LoVo (cell line): Measurements from ENCODE around the gene NKAIN4.

Experiments
- DNase-seq: peaks from one replicate; pipeline ENCODE4 v3.0.0-alpha.2; 2016; ENCODE audit warnings: low spot score

NKAIN4 gene

DNA sequence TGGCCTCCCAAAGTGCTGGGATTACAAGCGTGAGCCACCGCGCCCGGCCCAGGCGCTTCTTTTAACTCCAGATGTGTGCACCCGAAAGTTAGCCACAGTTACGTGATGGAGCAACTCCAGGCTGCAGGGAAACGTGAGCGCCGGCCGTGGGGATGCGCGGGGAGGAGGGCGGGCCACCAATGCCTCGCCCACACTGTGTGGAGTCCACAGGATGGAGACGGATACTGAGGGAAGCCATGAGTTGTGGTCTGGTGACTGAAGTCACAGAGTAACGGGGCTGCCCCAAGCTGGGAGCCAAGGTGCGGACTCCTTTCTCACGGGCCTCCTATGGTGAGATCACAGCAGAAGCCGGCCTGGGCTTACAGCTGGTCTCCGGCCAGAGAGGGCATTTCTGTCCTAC, 61.5 kb downstream of the NKAIN4 start:
- no peak for DNase-seq

DNA sequence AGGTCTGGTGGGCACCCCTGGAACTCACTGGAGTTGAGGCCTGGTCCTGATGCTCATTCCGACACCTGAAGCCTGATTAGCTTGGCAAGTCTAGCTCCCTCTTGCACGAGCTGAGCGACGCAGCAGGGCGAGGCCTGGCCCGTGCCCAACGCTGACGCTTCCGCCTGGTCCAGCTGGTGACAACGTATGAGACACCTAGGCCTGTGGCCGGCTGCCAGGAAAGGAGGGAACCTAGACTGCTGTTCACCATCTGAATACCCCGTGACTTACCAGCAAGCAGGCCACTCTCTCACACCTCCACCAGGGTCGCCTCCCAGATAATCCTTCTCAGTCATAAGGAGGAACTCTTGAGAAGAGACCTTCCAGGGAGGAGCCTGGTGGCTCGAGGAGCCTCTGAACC, 62.9 kb downstream of the NKAIN4 start:
- DNase-seq, result peak; percentile 91

- DNase-seq, result no peak
These were observed 63.4 kb downstream of the NKAIN4 start for GRCh38 chr20:63190828-63191227.
